GM21529 (cell line): ENCODE measurements around the gene DDAH1.

ENCODE experiments used
- ATAC-seq: cut with Tn5 transposase; IDR thresholded peaks from one replicate; pipeline ENCODE4 v1.9.1; 2021; ENCODE audit not compliant: unreplicated experiment

DDAH1 gene

DNA sequence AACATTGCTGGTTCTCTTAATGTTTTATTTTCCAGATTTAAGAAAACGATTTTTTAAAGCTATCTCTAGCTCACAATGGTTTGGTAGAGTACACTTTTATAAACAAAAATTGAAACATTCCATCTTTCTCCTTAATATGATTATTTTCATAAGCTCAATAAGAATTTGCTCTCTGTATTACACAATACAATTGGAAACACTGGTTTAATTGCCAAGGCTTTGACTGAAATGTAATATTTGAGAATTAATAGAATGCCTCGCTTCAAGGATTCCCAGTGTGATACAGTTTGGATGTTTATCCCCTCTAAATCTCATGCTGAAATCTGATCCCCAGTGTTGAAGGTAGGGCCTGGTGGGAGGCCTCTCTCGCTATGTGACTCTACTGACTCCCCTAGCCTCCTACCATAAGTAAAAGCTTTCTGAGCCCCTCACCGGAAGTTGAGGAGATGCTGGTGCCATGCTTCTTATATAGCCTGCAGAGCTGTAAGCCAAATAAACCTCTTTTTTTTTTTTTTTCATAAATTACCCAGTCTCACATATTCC lies 67.4 kb downstream of the DDAH1 start:
- no peak for ATAC-seq

DNA sequence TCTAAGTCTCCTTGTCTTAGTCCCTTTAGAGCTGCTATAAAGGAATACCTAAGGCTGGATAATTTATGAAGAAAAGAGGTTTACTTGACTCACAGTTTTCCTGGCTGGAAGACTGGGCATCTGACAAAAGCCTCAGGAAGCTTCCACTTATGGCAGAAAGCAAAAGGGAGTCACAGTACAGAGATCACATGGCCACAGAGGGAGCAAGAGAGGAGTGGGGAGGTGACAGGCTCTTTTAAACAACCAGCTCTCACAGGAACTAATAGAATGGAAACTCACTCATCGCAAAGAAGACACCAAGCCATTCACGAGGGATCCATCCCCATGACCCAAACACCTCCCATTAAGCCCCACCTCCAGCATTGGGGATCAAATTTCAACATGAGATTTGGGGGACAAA lies 68.8 kb downstream of the DDAH1 start:
- ATAC-seq: no peak

DNA sequence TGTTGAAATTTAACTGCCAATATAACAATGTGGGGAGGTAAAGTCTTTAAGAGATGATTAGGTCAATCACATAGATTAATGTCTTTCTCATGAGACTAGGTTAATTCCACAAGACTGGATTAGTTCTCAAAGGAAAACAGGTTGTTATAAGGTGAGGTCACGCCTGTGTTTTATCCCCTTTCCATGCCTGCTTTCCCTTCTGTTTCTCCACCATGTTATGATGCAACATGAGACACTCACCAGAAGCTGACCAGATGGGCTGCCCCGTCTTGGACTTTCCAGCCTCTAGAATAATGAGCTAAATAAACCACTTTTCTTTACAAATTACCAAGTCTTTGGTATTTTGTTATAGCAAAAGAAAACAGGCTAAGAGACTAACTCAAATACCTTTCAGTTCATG lies 70.8 kb downstream of the DDAH1 start:
- ATAC-seq: no peak

DNA sequence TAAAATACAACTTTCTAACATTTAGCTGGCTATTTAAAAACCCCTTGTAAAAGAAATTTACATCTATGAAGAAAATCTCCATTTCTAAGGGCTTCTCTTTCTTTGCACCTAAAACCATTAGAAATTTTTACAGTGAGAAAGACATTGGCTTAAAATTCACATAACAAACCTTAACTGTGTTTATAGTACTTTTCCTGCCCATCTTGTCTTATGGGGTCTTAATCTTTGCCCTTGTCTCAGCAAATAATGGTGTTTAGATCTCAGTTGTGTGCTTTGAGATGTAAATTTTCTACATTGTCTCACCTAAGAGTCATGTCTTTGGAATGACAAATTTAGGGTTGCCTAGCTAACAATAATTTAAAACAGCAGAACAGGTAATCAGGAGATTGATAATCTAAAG lies 71.5 kb downstream of the DDAH1 start:
- ATAC-seq: no peak

DNA sequence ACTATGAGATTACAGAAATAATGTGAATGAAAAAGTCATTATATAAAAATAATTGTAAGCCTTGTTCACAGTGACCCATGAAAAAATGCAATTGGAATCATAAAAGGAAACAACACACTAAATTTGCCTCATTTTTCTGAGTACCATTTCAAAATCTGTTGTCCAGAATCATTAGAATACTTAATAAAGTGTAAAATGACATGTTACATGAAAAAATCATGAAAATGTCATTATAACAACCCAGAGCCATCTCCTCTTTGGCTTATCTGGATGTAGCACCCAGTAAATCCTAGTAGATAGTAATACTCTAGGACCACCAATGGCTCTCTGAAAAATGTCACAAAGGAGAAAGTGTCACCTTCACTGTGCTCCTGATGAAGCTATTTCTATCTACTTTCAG lies 76.5 kb downstream of the DDAH1 start:
- no peak for ATAC-seq

DNA sequence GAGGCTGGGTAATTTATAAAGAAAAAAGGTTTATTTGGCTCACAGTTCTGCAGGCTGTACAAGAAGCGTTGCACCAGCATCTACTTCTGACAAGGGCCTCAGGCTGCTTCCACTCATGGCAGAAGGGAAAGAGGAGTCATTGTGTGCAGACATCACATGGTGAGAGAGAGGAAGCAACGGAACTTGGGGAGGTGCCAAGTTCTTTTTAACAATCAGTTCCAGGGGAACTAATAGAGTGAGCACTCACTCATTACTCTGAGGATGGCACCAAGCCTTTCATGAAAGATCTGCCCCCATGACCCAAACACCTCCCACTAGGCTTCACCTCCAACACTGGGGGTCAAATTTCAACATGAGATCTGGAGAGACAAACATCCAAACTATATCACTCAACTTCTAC lies 77.2 kb downstream of the DDAH1 start:
- no peak for ATAC-seq

DNA sequence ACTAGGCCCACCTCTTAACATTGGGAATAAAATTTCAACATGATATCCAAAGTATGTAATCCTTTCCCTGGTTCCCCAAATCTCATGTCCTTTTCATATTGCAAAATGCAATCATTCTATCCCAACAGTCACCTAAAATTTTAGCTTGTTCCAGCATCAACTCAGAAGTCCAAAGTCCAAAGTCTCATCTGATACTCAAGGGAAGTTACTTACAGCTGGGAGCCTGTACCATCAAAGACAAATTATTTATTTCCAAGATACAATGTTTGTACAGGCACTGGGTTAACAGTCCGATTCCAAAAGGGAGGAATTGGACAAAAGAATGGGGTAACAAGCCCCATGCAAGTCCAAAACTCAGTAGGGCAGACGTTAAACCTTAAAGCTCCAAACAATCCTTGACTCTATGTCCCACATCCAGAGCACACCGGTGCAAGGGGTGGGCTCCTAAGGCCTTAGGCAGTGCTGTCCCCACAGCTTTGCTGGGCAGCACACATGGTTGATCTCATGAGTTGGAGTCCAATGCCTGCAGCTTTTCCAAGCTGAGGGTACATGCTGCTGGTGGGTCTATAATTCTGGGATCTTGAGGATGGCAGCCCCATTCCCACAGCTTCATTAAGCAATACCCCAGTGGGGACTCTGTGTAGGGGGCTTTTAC lies 78.8 kb downstream of the DDAH1 start:
- ATAC-seq: no peak

DNA sequence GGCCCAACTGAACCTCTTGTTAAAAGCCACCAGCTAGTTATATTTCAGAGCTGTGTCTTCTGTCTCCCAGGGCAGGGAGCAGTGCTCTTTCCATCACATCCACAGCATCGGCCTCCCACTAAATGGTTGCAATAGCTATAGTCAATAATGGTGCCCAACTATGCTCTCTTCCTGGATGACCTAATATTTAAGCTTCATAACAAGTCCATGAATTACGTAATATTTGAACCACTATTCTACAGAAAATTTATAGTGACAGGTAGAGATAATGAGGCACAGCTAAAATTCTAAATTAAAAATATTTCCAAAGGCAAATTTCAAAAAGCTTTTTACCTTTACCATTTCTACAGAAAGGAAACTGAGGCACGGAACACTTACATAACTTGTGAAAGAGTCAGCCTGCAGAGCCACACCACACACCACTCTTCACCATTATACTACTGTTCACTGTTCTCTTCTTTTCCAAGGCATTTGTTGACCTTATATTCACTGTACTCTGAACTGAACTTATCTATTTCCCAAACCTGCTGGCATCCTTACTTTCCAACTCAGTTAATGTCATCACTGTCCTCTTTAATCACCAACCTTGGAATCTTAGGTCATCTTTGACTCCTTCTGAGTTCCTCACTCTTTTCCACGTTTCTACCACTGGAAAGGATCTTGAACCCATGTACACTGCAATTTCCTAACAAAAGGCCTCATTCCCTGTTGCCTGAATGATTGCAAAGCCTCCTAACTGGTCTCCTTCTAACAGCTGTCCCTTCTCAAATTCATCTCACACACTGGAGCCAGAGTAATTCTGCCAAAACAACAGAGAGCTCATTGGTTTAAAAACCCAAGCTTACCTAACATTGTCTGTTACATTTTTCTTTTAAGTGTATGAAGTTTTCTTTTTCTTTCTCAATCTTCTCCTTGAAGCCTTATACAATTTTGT lies 85.5 kb downstream of the DDAH1 start:
- ATAC-seq: no peak

DNA sequence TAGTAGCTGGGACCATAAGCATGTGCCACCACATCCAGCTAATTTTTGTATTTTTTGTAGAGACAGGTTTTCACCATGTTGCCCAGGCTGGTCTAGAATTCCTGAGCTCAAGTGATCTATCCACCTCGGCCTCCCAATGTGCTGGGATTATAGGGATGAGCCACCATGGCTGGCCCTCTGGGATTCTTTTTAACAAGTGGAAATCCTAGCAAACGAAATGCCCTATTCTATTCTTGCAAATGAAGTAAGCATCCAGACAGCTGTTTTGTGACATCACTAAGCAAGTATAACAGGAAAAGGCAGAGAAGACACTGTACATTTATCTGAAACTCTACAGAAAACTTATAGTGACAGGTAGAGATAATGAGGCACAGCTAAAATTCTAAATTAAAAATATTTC lies 86.4 kb downstream of the DDAH1 start:
- no peak for ATAC-seq

DNA sequence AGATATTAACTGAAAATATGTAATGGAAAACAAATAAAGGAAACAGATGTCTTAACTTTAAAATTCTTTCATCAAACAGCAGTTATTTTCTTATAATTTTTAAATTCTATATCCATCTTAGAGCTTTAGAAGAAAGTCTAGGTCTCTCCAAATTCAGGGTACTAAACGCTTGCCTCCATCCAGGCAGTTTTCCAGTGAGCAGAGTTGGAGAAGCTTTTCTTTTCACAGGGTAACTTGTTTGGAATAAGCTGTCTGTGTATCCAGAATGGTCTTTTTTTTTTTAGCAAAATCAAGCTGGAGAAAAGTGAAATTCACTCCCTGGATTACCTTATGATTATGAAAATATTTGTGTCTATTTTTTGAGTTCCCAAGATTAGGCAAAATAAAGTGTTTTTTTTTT lies 88.6 kb downstream of the DDAH1 start:
- no peak for ATAC-seq

DNA sequence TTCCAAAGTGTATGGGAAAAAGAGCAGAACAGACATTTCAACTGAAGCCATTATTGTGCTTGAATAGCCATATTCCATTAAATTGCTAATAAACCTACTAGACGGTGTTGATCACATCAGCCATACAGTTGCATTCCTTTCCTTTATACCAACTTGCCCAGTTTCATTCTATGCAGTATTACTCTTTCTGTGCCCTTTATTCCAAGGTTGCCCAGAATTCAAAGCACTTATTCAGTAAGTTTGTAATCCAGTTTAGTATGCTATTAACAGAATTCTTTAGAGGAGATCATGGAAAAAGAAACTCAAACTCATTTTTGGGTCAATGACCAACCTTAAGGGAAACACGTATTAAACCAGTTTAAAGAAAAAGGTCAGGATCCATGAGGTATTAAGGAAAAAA lies 89.5 kb downstream of the DDAH1 start:
- ATAC-seq: no peak

DNA sequence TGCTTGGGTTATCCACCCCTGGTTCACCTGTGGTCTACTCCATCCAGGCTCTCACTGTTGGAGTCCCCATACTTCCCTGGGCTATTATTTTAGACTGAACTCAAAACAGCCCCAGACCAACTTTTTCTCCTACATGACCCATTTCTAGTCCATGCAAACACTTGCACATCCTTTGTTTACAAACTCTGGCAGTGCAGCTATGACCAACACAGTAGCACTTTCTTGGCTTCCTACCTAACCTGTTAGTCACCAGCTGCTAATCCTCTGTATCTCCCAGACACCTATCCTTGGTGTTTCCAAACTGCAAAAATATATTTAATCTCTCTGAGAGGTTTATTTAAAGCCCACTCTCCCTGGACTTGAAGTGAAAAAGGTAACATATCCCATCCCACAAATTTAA lies 90.8 kb downstream of the DDAH1 start:
- ATAC-seq: no peak

DNA sequence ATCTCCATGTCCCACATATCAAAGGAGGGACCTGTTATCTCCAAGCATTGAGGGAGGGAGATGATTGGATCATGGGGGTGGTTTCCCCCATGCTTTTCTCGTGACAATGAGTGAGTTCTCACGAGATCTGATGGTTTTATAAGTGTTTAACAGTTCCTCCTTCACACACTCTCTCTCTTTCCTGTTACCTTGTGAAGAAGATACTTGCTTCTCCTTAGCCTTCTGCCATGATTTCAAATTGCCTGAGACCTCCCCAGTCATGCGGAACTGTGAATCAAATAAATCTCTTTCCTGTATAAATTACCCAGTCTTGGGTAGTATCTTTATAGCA lies 91.6 kb downstream of the DDAH1 start:
- ATAC-seq: no peak

DNA sequence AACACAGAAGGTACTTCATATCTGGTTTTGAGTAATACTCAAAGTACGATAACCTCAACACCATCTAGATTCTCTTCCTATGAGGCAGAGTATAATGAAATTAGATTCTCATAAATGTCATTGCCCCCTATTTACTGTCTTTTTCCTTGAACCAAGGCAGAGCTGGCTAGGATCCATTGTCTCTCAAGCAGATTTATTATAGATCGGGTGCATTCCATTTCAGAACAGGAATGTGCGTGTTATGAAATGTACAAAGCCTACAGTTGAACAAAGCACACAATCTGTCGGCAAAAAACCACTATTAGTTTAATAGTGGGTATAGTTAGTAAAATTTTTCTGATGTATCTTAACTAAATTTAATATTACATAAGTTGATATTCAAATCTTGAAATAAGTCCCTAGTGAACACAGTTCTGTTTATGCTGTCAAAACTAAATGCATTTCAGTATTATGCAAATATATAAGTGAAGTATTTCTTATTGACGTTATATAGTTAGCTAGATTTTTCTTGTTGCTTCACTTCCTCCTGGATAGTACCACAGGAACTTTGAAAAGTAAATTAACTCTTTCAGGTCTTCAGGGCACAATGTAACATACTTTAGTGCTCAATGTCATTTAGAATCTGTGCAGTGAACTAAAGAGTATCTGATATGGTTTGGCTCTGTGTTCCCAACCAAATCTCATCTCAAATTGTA lies 92.1 kb downstream of the DDAH1 start:
- ATAC-seq: no peak

DNA sequence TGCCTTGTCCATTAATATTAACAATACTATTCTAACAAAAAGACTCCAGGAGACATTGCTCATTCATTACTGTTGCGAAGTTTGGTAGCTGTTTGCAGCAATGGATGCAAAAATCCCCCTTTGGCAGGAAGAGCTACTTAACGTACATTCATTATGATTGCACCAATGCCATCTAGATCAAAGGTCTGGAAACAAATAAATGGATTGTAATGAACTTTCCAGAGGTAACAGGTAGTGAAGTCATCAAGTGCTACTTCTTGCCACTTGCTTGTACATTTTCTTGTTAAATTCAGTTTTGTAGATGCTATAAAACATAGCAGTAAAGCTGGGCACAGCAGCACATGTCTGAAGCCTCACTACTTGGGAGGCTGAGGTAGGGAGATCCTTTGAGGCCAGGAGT lies 93.9 kb downstream of the DDAH1 start:
- ATAC-seq: no peak

DNA sequence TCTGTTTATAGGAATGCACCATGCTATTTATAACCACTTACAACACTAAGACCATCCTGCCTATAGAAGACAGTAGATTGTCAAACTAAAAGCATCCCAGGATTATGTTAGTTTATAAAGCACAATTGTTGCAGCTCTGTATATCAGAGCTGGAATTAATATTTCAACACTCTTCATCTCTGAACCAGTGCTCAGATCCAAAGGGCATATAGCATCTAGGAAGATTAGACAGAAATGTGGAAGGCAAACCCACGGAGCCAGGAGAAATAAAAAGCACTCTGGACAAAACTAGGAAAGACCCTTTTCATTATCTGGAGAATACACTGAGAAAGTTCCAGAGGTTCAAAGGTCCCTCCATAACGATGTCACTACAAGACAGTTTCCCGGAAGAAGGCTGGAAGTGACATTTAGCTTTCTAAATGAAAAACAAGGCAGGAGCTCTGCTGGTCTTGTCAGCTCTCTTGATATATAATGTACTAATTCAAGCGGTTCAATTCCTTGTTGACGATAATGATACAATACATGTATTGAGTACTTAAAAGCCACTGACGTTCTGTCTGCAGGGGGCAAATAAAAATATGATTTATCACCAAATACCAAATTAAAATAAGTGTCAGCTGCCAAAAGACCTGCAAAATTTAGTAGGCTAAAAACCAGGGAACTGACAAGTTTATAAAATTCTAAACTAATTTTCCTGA lies 96.7 kb downstream of the DDAH1 start:
- ATAC-seq: no peak

DNA sequence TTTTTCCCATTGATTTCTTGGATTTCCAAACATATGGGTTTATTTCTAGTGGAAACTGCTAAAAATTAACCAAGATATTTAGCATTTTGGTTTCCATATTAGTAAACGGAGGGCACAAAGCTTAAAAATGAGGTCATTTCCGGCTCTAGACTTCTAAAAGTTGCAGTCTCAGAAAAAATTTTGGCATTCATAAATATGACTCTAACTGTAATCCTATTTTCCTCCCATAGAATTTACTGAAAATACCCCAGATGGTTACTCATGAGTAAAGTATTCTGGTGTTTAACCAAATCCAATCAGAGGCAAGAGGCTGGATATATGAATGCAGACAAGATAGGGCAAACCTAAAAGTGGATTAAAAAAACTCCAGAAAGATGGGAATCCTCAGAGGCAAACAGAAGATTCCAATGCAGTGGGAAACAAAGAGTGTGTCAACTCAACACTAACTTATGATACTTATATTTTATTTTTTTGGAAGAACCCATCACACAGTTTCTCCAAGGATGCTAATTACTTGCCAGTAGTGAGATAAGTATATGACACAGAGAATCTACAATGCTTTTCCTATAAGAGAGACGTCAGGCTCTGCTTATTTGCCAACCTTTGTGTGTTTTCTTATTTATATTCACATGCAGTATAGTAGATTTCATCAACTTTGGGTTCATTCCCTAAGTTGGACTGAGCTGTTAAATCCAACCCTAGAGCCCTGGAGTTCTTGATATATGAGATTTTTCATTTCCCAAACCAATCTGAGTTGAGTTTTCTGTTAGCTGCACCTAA lies 98.4 kb downstream of the DDAH1 start:
- ATAC-seq: no peak

DNA sequence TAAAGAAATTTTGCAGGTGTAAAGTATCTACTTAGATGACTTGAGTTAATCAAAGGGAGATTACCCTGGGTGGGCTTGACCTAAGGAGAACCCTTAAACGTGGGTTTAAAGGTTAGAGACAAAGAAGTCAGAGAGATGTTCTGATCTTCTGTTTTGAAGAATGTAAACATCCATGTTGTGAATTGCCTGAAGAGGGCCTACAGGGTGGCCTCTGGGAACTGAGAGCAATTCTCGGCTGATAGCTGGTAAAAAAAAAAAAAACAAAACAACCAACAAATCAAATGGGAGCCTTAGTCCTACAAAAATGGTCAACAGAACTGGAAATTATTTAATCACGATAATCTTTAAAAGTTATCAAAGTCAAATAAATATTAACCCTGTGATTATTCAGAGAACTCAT lies 99.1 kb downstream of the DDAH1 start:
- no peak for ATAC-seq

DNA sequence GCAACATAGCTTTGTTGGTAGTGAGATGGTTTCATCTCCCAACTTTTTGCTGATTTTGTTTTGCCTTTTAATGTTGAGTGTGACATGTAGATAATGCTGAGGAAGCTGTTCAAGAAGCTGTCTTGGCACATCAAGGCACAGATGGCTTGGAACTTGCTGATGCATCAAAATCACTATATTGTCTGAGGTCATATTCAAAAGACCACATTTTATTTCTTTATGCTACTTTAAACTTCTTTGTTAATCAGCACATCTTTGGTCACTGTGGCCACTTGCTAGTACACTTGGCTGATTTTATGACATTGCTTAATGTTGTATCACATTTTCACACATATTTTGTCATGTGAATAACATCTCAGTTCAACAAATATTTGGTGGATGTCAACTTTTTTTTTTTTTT lies 101.4 kb downstream of the DDAH1 start:
- no peak for ATAC-seq

DNA sequence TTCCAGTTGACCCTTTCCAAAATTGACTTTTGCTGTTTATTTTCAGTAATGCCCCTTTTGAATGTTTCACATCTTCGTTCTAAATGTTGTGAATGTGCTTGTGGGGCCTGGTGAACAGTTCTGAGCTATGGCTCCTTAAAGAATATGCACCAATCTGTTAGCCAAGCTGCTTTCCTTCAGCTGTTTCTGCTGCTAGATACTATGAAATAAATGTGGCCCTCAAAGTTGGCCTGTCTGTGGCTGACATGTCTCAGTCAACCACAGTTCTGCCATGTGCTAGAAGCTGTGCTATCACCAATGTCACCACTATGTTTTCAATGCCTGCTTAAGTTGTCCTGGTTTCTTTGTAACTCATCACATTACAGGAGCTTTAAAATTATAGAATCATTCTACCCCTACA lies 101.9 kb downstream of the DDAH1 start:
- no peak for ATAC-seq
